Chondrocyte (in vitro differentiated cells): ENCODE data around the gene PHF19. TPM values are rescaled to one million over a fixed set of nuclear protein-coding genes. Genes with fewer than 3 reads are reported as not detected.

ENCODE experiments used
- DNase-seq: peaks from one replicate; pipeline ENCODE4 v3.0.0; 2021; ENCODE audit warnings: mixed read lengths, low spot score
- H3K27ac Mint-ChIP-seq: one replicate; pipeline ENCODE4 v1.8.0; 2021; ENCODE audit warnings: mild to moderate bottlenecking, moderate library complexity, mixed read lengths; ENCODE audit not compliant: unreplicated experiment
- H3K27me3 Mint-ChIP-seq: 2 replicates; pipeline ENCODE4 v1.8.0; 2021; ENCODE audit warnings: low read depth, mixed read lengths
- H3K36me3 Mint-ChIP-seq: 2 replicates; pipeline ENCODE4 v1.8.0; 2021; ENCODE audit warnings: low read depth, mixed read lengths
- H3K4me1 Mint-ChIP-seq: 2 replicates; pipeline ENCODE4 v1.8.0; 2021; ENCODE audit warnings: low read depth, mild to moderate bottlenecking, mixed read lengths
- H3K4me3 Mint-ChIP-seq: one replicate; pipeline ENCODE4 v1.8.0; 2021; ENCODE audit warnings: mild to moderate bottlenecking, moderate library complexity, mixed read lengths; ENCODE audit not compliant: unreplicated experiment
- H3K9me3 Mint-ChIP-seq: 2 replicates; pipeline ENCODE4 v1.8.0; 2021; ENCODE audit warnings: low read depth, mixed read lengths
- CTCF ChIP-seq: fragments of 200-600 bp; sonication (generic); IDR thresholded peaks from 2 replicates; pipeline ENCODE4 v1.5.0; 2021; ENCODE audit warnings: antibody characterized with exemption, mild to moderate bottlenecking, moderate library complexity
- total RNA-seq: library from RNA; stranded (reverse); gene quantifications from 3 replicates; pipeline ENCODE4 v1.2.1, GENCODE V29; 2021

PHF19 gene
- total RNA-seq, 1 donor from 2014 or later, result 77.8 TPM

- TF ChIP-seq CTCF, result peak; percentile 39
- no peaks in the 10 kb centered on the region for H3K27me3 Mint-ChIP-seq
- H3K27ac Mint-ChIP-seq, result peak overlapping the region; percentile 88
- H3K4me1 Mint-ChIP-seq, result peaks cover 40% of the 10 kb centered on the region
- DNase-seq, result no peak
- H3K9me3 Mint-ChIP-seq, result no peaks in the 10 kb centered on the region
- peak overlapping the region; percentile 64 for H3K4me3 Mint-ChIP-seq
- H3K36me3 Mint-ChIP-seq, result peaks cover 31% of the 10 kb centered on the region
Measured at GRCh38 chr9:120869360-120869687, 7.7 kb downstream of the PHF19 start.

- TF ChIP-seq CTCF, result peak; percentile 71
- peak overlapping the region; percentile 64 for H3K4me3 Mint-ChIP-seq
- H3K9me3 Mint-ChIP-seq, result no peaks in the 10 kb centered on the region
- peaks cover 32% of the 10 kb centered on the region for H3K36me3 Mint-ChIP-seq
- DNase-seq, result no peak
- peak overlapping the region; percentile 88 for H3K27ac Mint-ChIP-seq
- H3K4me1 Mint-ChIP-seq, result peaks cover 35% of the 10 kb centered on the region
- no peaks in the 10 kb centered on the region for H3K27me3 Mint-ChIP-seq
Measured at GRCh38 chr9:120868676-120869359, 8.2 kb downstream of the PHF19 start.

GRCh38 chr9:120868339-120868675 is 8.7 kb downstream of the PHF19 start:
- H3K27me3 Mint-ChIP-seq, result no peaks in the 10 kb centered on the region
- TF ChIP-seq CTCF, result no peak
- peaks cover 28% of the 10 kb centered on the region for H3K36me3 Mint-ChIP-seq
- H3K4me3 Mint-ChIP-seq, result peak overlapping the region; percentile 13
- H3K4me1 Mint-ChIP-seq, result peaks cover 30% of the 10 kb centered on the region
- H3K9me3 Mint-ChIP-seq, result no peaks in the 10 kb centered on the region
- DNase-seq, result no peak
- peak overlapping the region; percentile 36 for H3K27ac Mint-ChIP-seq

GRCh38 chr9:120867676-120868338 is 9.2 kb downstream of the PHF19 start:
- H3K27ac Mint-ChIP-seq, result peak overlapping the region; percentile 36
- H3K27me3 Mint-ChIP-seq, result no peaks in the 10 kb centered on the region
- no peaks in the 10 kb centered on the region for H3K9me3 Mint-ChIP-seq
- no peak for DNase-seq
- peak overlapping the region; percentile 13 for H3K4me3 Mint-ChIP-seq
- peaks cover 30% of the 10 kb centered on the region for H3K36me3 Mint-ChIP-seq
- peaks cover 30% of the 10 kb centered on the region for H3K4me1 Mint-ChIP-seq
- TF ChIP-seq CTCF, result no peak

- peaks cover 26% of the 10 kb centered on the region for H3K4me1 Mint-ChIP-seq
- no peak overlapping the region for H3K4me3 Mint-ChIP-seq
- H3K27ac Mint-ChIP-seq, result no peak overlapping the region
- peaks cover 33% of the 10 kb centered on the region for H3K36me3 Mint-ChIP-seq
- no peaks in the 10 kb centered on the region for H3K27me3 Mint-ChIP-seq
- TF ChIP-seq CTCF, result no peak
- no peaks in the 10 kb centered on the region for H3K9me3 Mint-ChIP-seq
- DNase-seq, result no peak
Measured at GRCh38 chr9:120866651-120867050, 10.3 kb downstream of the PHF19 start.
